VCaP (cell line): Measurements from ENCODE around the gene TTC14.
"Not testable (repeated sequence)": the region's sequence is repeated elsewhere in the genome, so short reads cannot be mapped to it uniquely, and the experiment has no call there.

Experiments
- H3K27ac ChIP-seq: fragments of 450-650 bp; 2 replicates; pipeline ENCODE4 v1.5.1; 2017
- CTCF ChIP-seq: fragments of 450-650 bp; conservative IDR thresholded peaks from 2 replicates; pipeline ENCODE4 v1.5.1; 2017; ENCODE audit warnings: mild to moderate bottlenecking, moderate library complexity

TTC14 gene

GRCh38 chr3:180590396-180590795 is 11.6 kb upstream of the TTC14 start:
- no peak overlapping the region for H3K27ac ChIP-seq
- TF ChIP-seq CTCF = no peak

GRCh38 chr3:180593631-180594030 is 8.3 kb upstream of the TTC14 start:
- H3K27ac ChIP-seq = not testable (repeated sequence)

GRCh38 chr3:180594631-180595558 is 7.1 kb upstream of the TTC14 start:
- H3K27ac ChIP-seq = no peak overlapping the region
- TF ChIP-seq CTCF = peak; percentile 74

- TF ChIP-seq CTCF = no peak
- H3K27ac ChIP-seq = no peak overlapping the region
Observed at GRCh38 chr3:180595559-180595935, 6.4 kb upstream of the TTC14 start.

GRCh38 chr3:180600473-180600872 is 1.5 kb upstream of the TTC14 start:
- no peak for TF ChIP-seq CTCF
- H3K27ac ChIP-seq = no peak overlapping the region

- TF ChIP-seq CTCF = no peak
- no peak overlapping the region for H3K27ac ChIP-seq
Observed at GRCh38 chr3:180611006-180611405, 9.0 kb downstream of the TTC14 start.

- no peak overlapping the region for H3K27ac ChIP-seq
- TF ChIP-seq CTCF = no peak
Observed at GRCh38 chr3:180612364-180612763, 10.4 kb downstream of the TTC14 start.

- H3K27ac ChIP-seq = no peak overlapping the region
- TF ChIP-seq CTCF = no peak
Observed at GRCh38 chr3:180615954-180616353, 14.0 kb downstream of the TTC14 start.
